Mucosa of descending colon (tissue), 3 donors: Measurements from ENCODE around the gene OSBPL6. TPM values are rescaled to one million over a fixed set of nuclear protein-coding genes. Genes with fewer than 3 reads are reported as not detected.

Experiments
- ATAC-seq: fragments of 200-7000 bp; cut with Tn5 transposase; one replicate; pipeline ENCODE4 v1.9.1; 2020; ENCODE audit warnings: mild to moderate bottlenecking, moderate library complexity
- DNase-seq, 3 donors: peaks; one replicate each; pipeline ENCODE4 v3.0.0-alpha.2; 2020
- H3K36me3 ChIP-seq: fragments of 200-600 bp; one replicate; pipeline ENCODE4 v1.8.0; 2021; ENCODE audit warnings: low read depth, mild to moderate bottlenecking
- H3K4me1 ChIP-seq: fragments of 200-600 bp; one replicate; pipeline ENCODE4 v1.8.0; 2021; ENCODE audit warnings: low read depth, mild to moderate bottlenecking
- H3K4me3 ChIP-seq: fragments of 200-600 bp; one replicate; pipeline ENCODE4 v1.8.0; 2021; ENCODE audit warnings: mild to moderate bottlenecking
- H3K9me3 ChIP-seq: fragments of 200-600 bp; one replicate; pipeline ENCODE4 v1.8.0; 2021; ENCODE audit warnings: mild to moderate bottlenecking
- CTCF ChIP-seq: fragments of 200-600 bp; IDR thresholded peaks from one replicate; pipeline ENCODE4 v1.8.0; 2022; ENCODE audit warnings: antibody characterized with exemption, mild to moderate bottlenecking
- intact Hi-C, 2 donors: fragments of 100-400 bp; cut with DNase I in 1 of 2; cut with micrococcal nuclease in 1 of 2; formaldehyde crosslinking; loops; one replicate each; pipeline versions ENCODE4 v1.11.0 to v1.11.1; 2022; cut with DNase I, micrococcal nuclease
- total RNA-seq, 3 donors: library from RNA; stranded (reverse); fragmentation: NEBNext Ultra II Directional in 2 of 3; extraction: Animal tissue kit (Norgen Biotek cat#: 25700) in 2 of 3; gene quantifications; one replicate each; pipeline versions ENCODE4 v1.2.1 to v1.2.4, GENCODE V29; 2021 to 2023
- donor health status: DM: no; HTN: no; CAD: no; lungs with moderate emphysema.
- donor health status: DM: no; HTN: no; CAD: no.
- donor health status: DM: no; HTN: yes; CAD: no.

The OSBPL6 gene
- total RNA-seq, 3 donors from 2014 or later, result 1.3 to 2.7 (median 1.5) TPM

DNA sequence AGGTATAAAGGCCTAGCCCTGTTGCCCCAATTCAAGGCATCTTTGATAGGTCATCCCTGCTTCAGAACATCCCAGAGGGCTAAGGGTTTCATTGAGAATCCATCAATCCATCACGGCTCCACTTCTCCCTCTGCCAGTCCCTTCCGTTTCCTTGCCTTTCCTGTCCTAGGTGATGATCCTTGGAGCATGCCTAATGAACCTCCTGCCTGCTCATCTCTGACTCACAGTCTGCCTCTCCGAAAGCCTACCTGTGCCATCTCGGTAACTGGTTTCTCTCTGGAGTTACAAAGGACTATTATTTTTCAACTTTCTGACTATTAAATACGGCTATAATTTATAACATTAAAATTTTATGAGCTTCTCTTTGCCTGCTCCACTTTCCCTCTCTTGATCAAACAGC lies 36.7 kb upstream of the OSBPL6 start:
- H3K4me1 ChIP-seq, result peaks cover 13% of the 10 kb centered on the region
- no peak overlapping the region for H3K4me3 ChIP-seq
- TF ChIP-seq CTCF, result no peak
- DNase-seq (no peak), ATAC-seq (no peak)
- intact Hi-C loops, result no loop called here
- no peaks in the 10 kb centered on the region for H3K36me3 ChIP-seq
- H3K9me3 ChIP-seq, result no peaks in the 10 kb centered on the region

DNA sequence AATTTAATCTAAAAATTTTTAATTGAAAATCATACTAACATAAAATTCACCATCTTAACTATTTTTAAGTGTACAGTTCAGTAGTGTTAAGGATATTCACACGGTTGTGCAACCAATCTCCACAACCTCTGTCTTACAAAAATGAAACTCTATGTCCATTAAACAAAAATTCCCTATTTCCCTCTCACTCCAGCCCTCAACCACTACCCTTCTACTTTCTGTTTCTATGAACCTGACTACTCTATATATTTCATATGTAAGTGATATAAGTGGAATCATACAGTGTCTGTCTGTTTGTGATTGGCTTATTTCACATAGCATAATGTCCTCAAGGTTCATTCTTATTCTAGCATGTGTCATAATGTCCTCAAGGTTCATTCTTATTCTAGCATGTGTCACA lies 34.3 kb upstream of the OSBPL6 start:
- DNase-seq (no peak), ATAC-seq (no peak)
- Histone ChIP-seq H3K9me3 (no peaks in the 10 kb centered on the region), H3K36me3 (no peaks in the 10 kb centered on the region), H3K4me1 (no peaks in the 10 kb centered on the region), H3K4me3 (no peak overlapping the region)
- TF ChIP-seq CTCF, result no peak
- intact Hi-C loops, result no loop called here

DNA sequence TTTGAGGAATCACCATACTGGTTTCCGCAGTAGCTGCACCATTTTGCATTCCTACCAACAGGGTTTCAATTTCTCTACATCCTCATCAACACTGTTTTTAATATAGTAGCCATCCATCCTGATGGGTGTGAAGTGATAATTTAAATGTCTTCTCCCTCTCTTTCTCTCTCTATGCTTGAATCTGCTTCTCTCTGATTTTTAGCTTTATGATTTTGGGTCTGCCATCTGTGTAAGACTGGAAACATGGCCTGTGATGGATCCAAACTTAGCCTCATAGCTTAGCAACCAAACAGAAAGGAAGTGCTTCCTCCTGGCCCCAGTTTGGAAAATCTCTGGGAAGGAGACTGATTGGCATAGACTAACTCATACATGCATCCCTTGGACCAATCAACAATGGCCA lies 33.7 kb upstream of the OSBPL6 start:
- H3K4me3 ChIP-seq, result no peak overlapping the region
- ATAC-seq (no peak), DNase-seq (no peak)
- intact Hi-C loops, result no loop called here
- TF ChIP-seq CTCF, result no peak
- H3K9me3 ChIP-seq, result no peaks in the 10 kb centered on the region
- H3K36me3 ChIP-seq, result no peaks in the 10 kb centered on the region
- no peaks in the 10 kb centered on the region for H3K4me1 ChIP-seq

DNA sequence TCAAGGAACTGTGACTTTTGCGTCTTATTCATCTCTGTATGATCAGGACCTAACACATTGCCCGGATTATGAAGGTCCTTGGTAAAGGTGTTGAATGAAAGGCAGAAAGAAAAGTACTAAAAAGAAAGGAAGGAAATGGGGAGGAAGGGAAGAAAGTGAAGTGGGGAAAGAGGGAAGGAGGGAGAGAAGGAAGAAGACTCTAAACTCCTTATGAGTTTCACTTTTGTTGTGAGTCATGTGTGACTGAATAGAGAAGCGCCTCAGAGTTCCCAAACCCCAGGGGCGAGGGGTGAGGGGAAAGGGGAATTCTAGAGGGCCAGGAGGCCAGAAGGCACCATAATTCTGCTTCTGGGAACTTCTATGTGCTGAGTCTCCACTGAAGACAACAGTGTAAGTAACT lies 30.9 kb upstream of the OSBPL6 start:
- ATAC-seq (no peak), DNase-seq (no peak)
- no peak for TF ChIP-seq CTCF
- H3K4me1 ChIP-seq, result no peaks in the 10 kb centered on the region
- no peaks in the 10 kb centered on the region for H3K36me3 ChIP-seq
- no peak overlapping the region for H3K4me3 ChIP-seq
- H3K9me3 ChIP-seq, result no peaks in the 10 kb centered on the region
- intact Hi-C loops, result no loop called here

- H3K9me3 ChIP-seq, result no peaks in the 10 kb centered on the region
- ATAC-seq (no peak), DNase-seq (no peak)
- H3K4me1 ChIP-seq, result no peaks in the 10 kb centered on the region
- no peaks in the 10 kb centered on the region for H3K36me3 ChIP-seq
- no peak for TF ChIP-seq CTCF
- intact Hi-C loops, result no loop called here
- no peak overlapping the region for H3K4me3 ChIP-seq
Measured at GRCh38 chr2:178163911-178164310, 30.4 kb upstream of the OSBPL6 start.

DNA sequence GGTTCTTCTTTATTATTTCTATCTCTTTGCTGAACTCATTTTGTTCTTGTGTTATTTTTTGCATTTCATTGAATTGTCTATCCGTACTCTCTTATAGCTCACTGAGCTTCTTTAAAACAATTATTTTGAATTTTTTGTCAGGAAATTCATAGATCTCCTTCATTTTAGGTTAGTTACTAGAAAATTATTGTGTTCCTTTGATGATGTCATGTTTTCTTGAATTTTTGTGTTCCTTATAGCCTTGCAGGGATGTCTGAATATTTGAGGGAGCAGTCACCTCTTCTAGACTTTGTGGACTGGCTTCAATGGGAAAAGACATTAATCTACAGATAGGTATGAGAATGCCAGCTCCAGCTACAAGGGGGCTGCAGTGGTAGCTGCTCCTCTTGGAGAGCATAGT lies 20.7 kb upstream of the OSBPL6 start:
- ATAC-seq, result no peak
- Histone ChIP-seq H3K36me3 (no peaks in the 10 kb centered on the region), H3K4me1 (no peaks in the 10 kb centered on the region), H3K9me3 (no peaks in the 10 kb centered on the region), H3K4me3 (no peak overlapping the region)
- TF ChIP-seq CTCF, result no peak
- no peak for DNase-seq
- intact Hi-C loops, result no loop called here
